Measurements from ENCODE around the gene UBE3C.
"Not testable (repeated sequence)": the region's sequence is repeated elsewhere in the genome, so short reads cannot be mapped to it uniquely, and the experiment has no call there.

Gene UBE3C

GRCh38 chr7:157274094-157274634 lies 135.4 kb downstream of the UBE3C start:
- DNase-seq, result not testable (repeated sequence)

DNA sequence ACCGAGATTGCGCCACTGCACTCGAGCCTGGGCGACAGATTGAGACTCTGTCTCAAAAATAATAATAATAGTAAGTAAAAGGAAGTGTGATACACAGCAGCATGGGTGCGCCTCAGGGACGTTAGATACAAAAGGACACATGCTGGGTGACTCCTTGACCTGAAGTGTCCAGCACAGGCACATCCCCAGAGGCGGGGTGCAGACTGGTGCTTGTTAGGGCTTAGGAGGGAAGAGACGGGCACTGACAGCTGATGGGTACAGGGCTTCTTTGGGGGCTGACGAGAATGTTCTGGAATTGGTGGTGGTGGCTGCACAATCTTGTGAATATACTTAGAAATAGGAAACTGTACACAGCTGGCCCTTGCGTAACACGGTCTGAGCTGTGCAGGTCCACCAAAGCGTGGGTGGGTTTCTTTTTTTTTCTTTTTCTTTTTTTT lies 136.3 kb downstream of the UBE3C start:
- no peak for DNase-seq

DNA sequence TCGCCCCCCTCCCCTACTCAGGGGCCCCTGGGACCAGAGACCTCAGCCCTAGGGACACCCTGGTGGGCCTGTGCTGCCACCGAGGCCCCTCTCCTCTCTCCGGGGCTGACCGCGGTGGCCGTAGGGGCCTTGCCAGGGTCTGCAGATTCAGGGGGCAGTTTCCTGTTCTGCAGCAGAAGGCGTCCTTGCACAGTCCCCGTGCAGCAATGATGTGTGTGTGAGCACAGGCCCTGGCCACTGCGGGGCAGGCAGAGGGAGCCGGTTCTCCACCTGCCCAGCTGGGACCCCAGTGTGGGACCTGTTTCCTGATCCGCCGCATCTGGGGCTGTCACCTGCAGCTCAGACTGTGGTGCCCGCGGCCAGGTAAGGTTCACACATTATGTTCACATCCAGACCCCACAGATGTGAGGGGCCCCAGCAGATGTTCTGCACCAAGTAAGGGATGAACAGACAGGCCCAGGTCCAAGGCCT lies 137.4 kb downstream of the UBE3C start:
- DNase-seq, result no peak

- DNase-seq, result no peak
These were observed 138.2 kb downstream of the UBE3C start for GRCh38 chr7:157276731-157277562.

DNA sequence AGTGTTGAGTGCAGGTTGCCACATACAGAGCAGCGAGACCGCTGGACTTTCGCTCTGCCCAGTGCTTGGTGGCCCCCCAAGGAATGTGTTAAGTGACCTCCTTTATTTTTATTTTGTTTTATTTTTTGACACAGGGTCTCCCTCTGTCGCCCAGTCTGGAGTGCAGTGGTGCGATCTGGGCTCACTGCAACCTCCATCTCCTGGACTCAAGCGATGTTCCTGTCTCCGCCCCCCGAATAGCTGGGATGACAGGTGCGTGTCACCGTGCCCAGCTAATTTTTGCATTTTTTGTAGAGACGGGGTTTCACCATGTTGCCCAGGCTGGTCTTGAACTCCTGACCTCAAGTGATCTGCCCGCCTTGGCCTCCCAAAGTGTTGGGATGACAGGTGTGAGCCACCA lies 138.8 kb downstream of the UBE3C start:
- not testable (repeated sequence) for DNase-seq

DNA sequence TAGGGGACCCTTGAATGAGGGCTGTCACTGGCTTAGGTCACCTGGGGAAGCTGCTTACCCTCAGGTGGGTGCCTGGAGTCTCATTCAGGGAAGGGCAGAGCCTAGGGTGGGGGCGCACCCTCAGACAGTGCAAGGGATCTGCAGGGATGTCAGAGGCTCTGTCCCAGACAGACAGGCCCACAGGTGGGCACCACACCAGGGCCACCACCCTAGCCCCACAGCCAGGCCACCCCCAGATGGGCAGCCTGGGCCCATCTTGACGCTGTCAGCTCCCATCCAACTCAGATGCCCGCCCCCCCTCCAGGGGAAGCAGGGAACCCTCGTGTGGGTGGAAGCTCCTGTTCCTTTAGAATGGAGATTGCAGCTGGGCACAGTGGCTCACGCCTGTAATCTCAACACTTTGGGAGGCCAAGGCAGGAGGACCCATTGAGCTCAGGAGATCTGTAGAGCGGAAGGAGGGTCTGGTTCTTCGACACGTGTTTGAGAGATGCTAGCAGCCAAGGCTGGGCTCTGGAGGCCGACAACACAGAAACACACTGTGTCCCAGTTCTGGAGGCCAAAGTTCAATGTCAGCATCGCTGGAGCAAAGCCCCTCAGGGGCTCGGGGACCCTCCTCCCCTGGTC lies 139.6 kb downstream of the UBE3C start:
- DNase-seq, result no peak

- no peak for DNase-seq
These were observed 140.3 kb downstream of the UBE3C start for GRCh38 chr7:157278791-157279724.

- DNase-seq, result no peak
These were observed 141.1 kb downstream of the UBE3C start for GRCh38 chr7:157279741-157280215.

DNA sequence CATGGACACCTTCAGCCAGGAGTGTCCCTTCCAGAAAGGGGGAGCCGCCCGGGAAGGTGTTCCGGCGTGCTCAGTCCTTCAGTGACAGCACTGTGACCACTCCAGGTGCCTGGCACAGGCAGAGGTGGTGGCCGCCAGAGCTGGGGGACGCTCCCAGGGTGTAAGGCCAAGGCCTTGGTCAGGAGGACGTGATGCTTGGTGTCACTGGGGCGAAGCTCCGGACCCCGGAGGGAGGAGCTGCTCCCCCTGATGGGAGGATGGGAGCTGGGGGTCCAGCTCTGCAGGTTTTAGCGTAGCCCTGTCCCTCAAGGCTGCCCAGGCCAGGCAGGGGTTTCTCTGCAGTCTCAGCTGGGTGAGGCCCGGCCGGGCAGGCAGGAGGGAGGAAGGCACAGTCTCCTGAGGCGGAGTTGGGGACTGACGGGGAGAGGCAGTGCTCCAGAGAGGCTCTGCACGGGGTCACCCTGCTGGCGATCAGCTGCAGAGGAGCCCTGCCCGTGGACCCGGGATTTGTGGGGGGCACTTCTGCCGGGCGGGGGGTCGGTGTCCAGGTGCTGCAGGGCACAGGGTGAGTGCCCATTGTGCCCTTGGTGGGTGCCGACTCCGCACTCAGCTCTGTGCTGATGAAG lies 141.6 kb downstream of the UBE3C start:
- no peak for DNase-seq

DNA sequence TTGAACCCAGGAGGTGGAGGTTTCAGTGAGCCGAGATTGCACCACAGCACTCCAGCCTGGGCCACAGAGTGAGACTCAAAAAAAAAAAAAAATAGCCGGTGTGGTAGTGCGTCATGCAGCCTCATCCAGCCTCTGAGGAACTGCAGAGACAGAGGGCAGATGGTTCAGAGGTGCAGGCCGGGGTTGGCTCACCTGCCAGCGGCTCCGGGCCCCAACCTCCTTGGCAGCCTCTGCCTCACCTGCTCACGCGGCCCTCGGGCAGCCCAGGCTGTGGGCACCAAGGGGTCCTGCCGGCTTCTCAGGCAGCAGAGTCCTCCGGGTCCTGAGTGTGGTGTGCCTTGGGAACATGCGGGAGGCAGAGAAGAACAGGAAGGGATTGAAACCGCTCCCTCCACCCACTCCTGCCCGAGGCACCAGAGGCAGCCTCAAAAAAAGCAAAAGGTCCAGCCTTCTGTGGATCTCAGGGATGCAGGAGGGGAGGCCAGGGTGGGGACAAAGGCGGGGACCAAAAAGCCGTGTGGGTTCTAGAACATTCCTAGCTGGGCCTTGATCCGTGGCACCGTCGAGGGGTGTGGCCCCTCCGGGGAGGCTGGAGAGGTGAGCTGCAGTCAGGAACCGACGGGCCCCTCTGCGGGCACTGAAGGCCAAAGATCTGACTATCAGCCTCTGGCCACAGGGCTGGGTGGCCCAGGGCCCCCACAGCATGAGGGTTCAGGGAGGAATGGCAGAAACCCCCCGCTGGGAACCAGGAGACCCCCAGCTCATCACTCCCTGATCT lies 142.7 kb downstream of the UBE3C start:
- DNase-seq, result no peak

GRCh38 chr7:157282141-157282801 lies 143.5 kb downstream of the UBE3C start:
- no peak for DNase-seq

DNA sequence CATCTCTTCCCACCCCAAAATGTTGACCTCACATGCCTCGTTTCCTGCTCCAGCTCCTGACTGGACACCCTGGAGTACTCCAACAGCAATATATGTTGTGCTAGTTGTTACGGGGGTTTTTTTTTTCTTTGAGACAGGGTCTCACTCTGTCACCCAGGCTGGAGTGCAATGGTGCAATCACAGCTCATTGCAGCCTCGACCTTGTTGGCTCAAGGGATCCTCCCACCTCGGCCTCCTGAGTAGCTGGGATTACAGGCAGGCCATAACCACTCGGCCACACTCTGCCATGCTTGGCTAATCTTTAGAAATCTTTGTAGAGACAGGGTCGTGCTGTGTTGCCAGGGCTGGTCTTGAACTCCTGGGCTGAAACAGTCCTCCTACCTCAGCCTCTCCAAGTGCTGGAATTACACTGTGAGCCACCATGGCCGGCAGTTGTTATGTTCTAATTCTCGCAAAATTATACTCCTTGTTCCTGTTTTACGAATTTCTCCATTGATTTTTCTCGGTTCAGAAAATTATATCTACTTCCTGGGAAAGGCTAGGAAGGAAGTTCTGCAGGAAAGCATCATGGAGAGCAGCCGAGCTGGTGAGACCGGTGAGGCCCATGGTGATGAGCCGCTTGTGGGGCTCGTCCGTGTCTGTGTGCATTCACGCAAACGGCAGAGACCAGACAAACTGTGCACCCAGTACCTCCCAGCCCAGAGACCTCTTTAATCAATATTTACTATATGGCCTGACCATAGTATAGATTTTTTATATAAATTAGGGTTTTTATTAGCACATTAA lies 145.7 kb downstream of the UBE3C start:
- no peak for DNase-seq

GRCh38 chr7:157291404-157292080 lies 152.8 kb downstream of the UBE3C start:
- DNase-seq, result no peak

GRCh38 chr7:157292258-157292657 lies 153.5 kb downstream of the UBE3C start:
- DNase-seq, result no peak

DNA sequence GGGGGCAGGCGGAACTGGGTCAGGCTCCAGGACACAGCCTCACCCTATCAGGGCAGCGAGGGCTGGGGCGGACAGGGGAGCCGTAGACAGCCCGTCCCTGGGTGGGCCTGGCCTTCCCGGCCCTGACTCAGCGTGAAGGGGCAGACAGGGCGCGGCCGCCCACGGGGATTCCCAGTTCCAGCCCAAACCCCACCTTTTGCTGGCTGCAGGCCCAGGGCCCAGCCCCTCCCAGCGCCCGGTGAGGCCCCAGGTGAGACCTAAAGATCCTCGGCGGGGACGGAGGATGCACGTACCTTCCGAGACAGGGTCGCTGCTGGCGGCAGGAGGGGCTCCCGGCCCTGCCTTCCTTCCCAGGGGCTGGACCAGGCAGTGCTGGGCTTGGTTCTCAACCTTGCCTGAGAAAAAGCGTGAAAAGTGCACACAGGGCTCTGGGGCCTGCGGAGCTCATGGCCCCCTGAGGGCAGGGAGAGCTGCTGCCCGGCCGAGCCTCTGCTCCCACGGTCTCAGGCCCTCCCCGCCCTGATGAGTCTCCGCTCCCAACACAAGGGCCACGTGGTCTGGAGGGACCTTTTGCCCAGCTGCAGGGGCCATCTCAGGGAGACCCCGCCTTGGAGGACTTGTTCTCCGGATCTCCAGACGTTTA lies 154.2 kb downstream of the UBE3C start:
- no peak for DNase-seq

GRCh38 chr7:157293413-157293788 lies 154.7 kb downstream of the UBE3C start:
- DNase-seq, result no peak

DNA sequence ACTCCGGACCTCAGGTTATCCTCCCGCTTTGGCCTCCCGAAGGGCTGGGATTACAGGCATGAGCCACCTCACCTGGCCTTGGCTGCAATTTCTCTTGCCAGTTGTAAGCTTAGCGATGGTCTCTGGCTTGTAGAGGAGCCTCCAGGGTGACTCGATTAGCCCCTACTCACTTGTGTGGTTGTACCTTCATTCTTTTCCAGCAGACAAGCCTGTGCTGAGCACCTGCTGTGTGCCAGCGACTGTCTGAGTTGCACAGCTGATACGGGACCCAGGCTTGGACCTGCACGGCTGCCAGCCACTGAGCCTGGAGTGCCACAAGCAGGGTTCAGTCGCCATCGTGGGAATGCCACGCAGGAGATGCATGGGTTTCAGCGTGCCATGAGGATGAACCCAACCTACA lies 156.0 kb downstream of the UBE3C start:
- DNase-seq, result no peak

DNA sequence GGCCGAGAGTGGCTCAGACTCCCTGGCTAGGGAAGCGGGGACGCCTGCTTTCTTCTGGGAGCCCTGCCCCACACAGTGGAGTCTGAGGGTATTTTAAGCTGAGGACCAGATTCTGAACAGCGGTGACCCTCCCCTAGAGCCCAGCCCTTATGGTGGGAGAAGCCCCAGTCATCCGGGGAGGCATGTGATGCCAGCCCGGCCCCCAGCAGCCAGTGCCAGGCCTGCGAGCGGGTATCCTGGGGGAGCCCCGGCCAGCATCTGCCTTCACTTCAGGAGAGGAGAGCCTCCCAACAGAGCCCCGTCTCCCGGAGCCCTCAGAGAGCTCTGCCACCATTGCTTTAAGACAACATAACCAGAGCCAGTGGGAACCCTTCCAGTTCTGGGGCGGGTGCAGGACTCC lies 156.6 kb downstream of the UBE3C start:
- DNase-seq, result no peak

GRCh38 chr7:157297185-157297584 lies 158.5 kb downstream of the UBE3C start:
- no peak for DNase-seq
